H9 (cell line): ENCODE results near the gene MARS1. TPM values are rescaled to one million over a fixed set of nuclear protein-coding genes. Genes with fewer than 3 reads are reported as not detected.
A peak's percentile ranks its signal among the peaks of the same experiment; 100 is the strongest.

Source experiments
- DNase-seq: peaks from one replicate; pipeline ENCODE4 v3.0.0-alpha.2; 2017
- H2AFZ ChIP-seq: one replicate; pipeline ENCODE4 v1.6.1; 2013; ENCODE audit warnings: mild to moderate bottlenecking, low read length, control low read depth, moderate library complexity
- H2AK5ac ChIP-seq: 2 replicates; pipeline ENCODE4 v1.6.1; 2013; ENCODE audit warnings: low read length, control low read depth, mixed read lengths; ENCODE audit not compliant: insufficient read length
- H2BK120ac ChIP-seq: one replicate; pipeline ENCODE4 v1.6.1; 2013; ENCODE audit warnings: low read depth, mild to moderate bottlenecking, low read length, control low read depth, inconsistent platforms; ENCODE audit not compliant: poor library complexity, severe bottlenecking
- H2BK12ac ChIP-seq: 2 replicates; pipeline ENCODE4 v1.6.1; 2013; ENCODE audit warnings: low read length, control low read depth, mixed read lengths, low read depth; ENCODE audit not compliant: insufficient read length
- H2BK15ac ChIP-seq: 2 replicates; pipeline ENCODE4 v1.6.1; 2013; ENCODE audit warnings: low read depth, low read length, control low read depth
- H2BK20ac ChIP-seq: one replicate; pipeline ENCODE4 v1.6.1; 2013; ENCODE audit warnings: low read depth, mild to moderate bottlenecking, low read length, control low read depth, inconsistent platforms; ENCODE audit not compliant: poor library complexity, severe bottlenecking
- H2BK5ac ChIP-seq: 2 replicates; pipeline ENCODE4 v1.6.1; 2013; ENCODE audit warnings: low read length, control low read depth, mixed read lengths; ENCODE audit not compliant: insufficient read length
- H3K14ac ChIP-seq: 2 replicates; pipeline ENCODE4 v1.6.1; 2013; ENCODE audit warnings: low read length, control low read depth; ENCODE audit not compliant: insufficient read depth
- H3K18ac ChIP-seq: 2 replicates; pipeline ENCODE4 v1.6.1; 2013; ENCODE audit warnings: low read depth, mild to moderate bottlenecking, mixed read lengths, low read length, control low read depth; ENCODE audit not compliant: insufficient read length
- H3K23ac ChIP-seq: 2 replicates; pipeline ENCODE4 v1.6.1; 2013; ENCODE audit warnings: low read length, control low read depth, mixed read lengths, low read depth; ENCODE audit not compliant: insufficient read length
- H3K23me2 ChIP-seq: 2 replicates; pipeline ENCODE4 v1.6.1; 2013; ENCODE audit warnings: low read depth, mild to moderate bottlenecking, mixed read lengths, low read length, control low read depth; ENCODE audit not compliant: insufficient read length, poor library complexity, severe bottlenecking
- H3K27ac ChIP-seq: 2 replicates; pipeline ENCODE4 v1.5.1; 2013; ENCODE audit warnings: low read length, control low read depth, mixed read lengths, low read depth; ENCODE audit not compliant: insufficient read length
- H3K27me3 ChIP-seq: 2 replicates; pipeline ENCODE4 v1.6.1; 2013; ENCODE audit warnings: low read length, control low read depth, inconsistent platforms; ENCODE audit not compliant: insufficient read depth
- H3K4ac ChIP-seq: 2 replicates; pipeline ENCODE4 v1.6.1; 2013; ENCODE audit warnings: low read depth, mild to moderate bottlenecking, control low read depth, inconsistent platforms, low read length, moderate library complexity
- H3K4me1 ChIP-seq: 2 replicates; pipeline ENCODE4 v1.6.1; 2013; ENCODE audit warnings: low read length, control low read depth, inconsistent platforms; ENCODE audit not compliant: insufficient read depth
- H3K4me2 ChIP-seq: 2 replicates; pipeline ENCODE4 v1.6.1; 2013; ENCODE audit warnings: low read length, control low read depth, mixed read lengths; ENCODE audit not compliant: insufficient read length, insufficient read depth
- H3K56ac ChIP-seq: 2 replicates; pipeline ENCODE4 v1.6.1; 2013; ENCODE audit warnings: low read depth, mild to moderate bottlenecking, mixed read lengths, low read length, control low read depth; ENCODE audit not compliant: insufficient read length
- H3K79me1 ChIP-seq: 2 replicates; pipeline ENCODE4 v1.6.1; 2013; ENCODE audit warnings: low read depth, mild to moderate bottlenecking, moderate library complexity, low read length, control low read depth, inconsistent platforms; ENCODE audit not compliant: insufficient read depth, poor library complexity, severe bottlenecking
- H3K79me2 ChIP-seq: 2 replicates; pipeline ENCODE4 v1.6.1; 2013; ENCODE audit warnings: low read length, control low read depth, inconsistent platforms; ENCODE audit not compliant: insufficient read depth
- H3K9ac ChIP-seq: 2 replicates; pipeline ENCODE4 v1.6.1; 2013; ENCODE audit warnings: low read length, control low read depth, mixed read lengths; ENCODE audit not compliant: insufficient read length; ENCODE audit errors: extremely low read depth
- H3K9me3 ChIP-seq: one replicate; pipeline ENCODE4 v1.6.1; 2013; ENCODE audit warnings: low read depth, low read length, inconsistent platforms; ENCODE audit not compliant: control insufficient read depth
- H3T11ph ChIP-seq: one replicate; pipeline ENCODE4 v1.6.1; 2013; ENCODE audit warnings: mild to moderate bottlenecking, low read length, control low read depth, inconsistent platforms
- H4K20me1 ChIP-seq: one replicate; pipeline ENCODE4 v1.6.1; 2013; ENCODE audit not compliant: control insufficient read depth, insufficient read length, insufficient read depth
- H4K5ac ChIP-seq: 2 replicates; pipeline ENCODE4 v1.6.1; 2013; ENCODE audit warnings: low read depth, mild to moderate bottlenecking, mixed read lengths, low read length, control low read depth; ENCODE audit not compliant: insufficient read length
- H4K8ac ChIP-seq: replicated peaks from 2 replicates; pipeline ENCODE4 v1.6.1; 2013; ENCODE audit warnings: low read length, control low read depth, mixed read lengths, low read depth; ENCODE audit not compliant: insufficient read length
- H4K91ac ChIP-seq: 2 replicates; pipeline ENCODE4 v1.6.1; 2013; ENCODE audit warnings: low read depth, mild to moderate bottlenecking, moderate library complexity, mixed read lengths, low read length, control low read depth; ENCODE audit not compliant: insufficient read length
- H3K27ac Mint-ChIP-seq, 3 experiments: 2 replicates in 2 of 3; 3 replicates in 1 of 3; pipeline ENCODE4 v1.8.0; 2020 to 2021; ENCODE audit warnings: mixed read lengths in 3 of 3, mild to moderate bottlenecking in 1 of 3, moderate library complexity in 1 of 3
- H3K27me3 Mint-ChIP-seq: 2 replicates; pipeline ENCODE4 v1.8.0; 2021; ENCODE audit warnings: low read depth, mild to moderate bottlenecking, moderate library complexity, mixed read lengths
- H3K36me3 Mint-ChIP-seq, 3 experiments: 2 replicates in 2 of 3; 3 replicates in 1 of 3; pipeline ENCODE4 v1.8.0; 2020 to 2021; ENCODE audit warnings: low read depth in 3 of 3, mixed read lengths in 3 of 3; ENCODE audit not compliant: insufficient read depth in 1 of 3
- H3K4me1 Mint-ChIP-seq, 2 experiments: 2 replicates each; pipeline ENCODE4 v1.8.0; 2020; ENCODE audit warnings: mixed read lengths in 2 of 2
- H3K4me3 Mint-ChIP-seq, 2 experiments: 2 replicates in 1 of 2; 3 replicates in 1 of 2; pipeline ENCODE4 v1.8.0; 2020 to 2021; ENCODE audit warnings: mild to moderate bottlenecking in 2 of 2, mixed read lengths in 2 of 2, moderate library complexity in 1 of 2
- H3K9me3 Mint-ChIP-seq, 2 experiments: 2 replicates in 1 of 2; 3 replicates in 1 of 2; pipeline ENCODE4 v1.8.0; 2020; ENCODE audit warnings: mild to moderate bottlenecking in 2 of 2, mixed read lengths in 2 of 2, moderate library complexity in 1 of 2
- CTCF ChIP-seq: fragments of 200-600 bp; sonication (generic); conservative IDR thresholded peaks from 3 replicates; pipeline ENCODE4 v1.8.0; 2021; ENCODE audit warnings: antibody characterized with exemption, mild to moderate bottlenecking
- WGBS: extraction: QIAGEN DNeasy Blood & Tissue Kit; methylation state at CpG from one replicate; pipeline ENCODE4 v1.1.7; 2013; ENCODE audit warnings: missing lambda C conversion rate, low lambda C conversion rate, mixed read lengths; ENCODE audit not compliant: insufficient read length; ENCODE audit errors: extremely low coverage; 5-methylcytosine and 5-hydroxymethylcytosine counted together
- total RNA-seq: library from RNA; stranded (reverse); gene quantifications from 2 replicates; pipeline ENCODE4 v1.2.1, GENCODE V29; 2021

MARS1 gene
- total RNA-seq, 1 experiment from 2014 or later = 368 TPM

GRCh38 chr12:57498132-57498502 lies 10.2 kb downstream of the MARS1 start:
- no peak overlapping the region for H3K18ac ChIP-seq
- no peak overlapping the region for H3K4me3 Mint-ChIP-seq
- H3K4me1 ChIP-seq = no peaks in the 10 kb centered on the region
- H2AK5ac ChIP-seq = no peak overlapping the region
- H3K14ac ChIP-seq = no peak overlapping the region
- no peak overlapping the region for H2BK5ac ChIP-seq
- H3K4me1 Mint-ChIP-seq = peaks cover 0 to 2% of the 10 kb centered on the region in 2 experiments; a peak in 2 of 4 replicates
- WGBS = no CpG with 5 or more reads among the region's 9 CpGs
- no peaks in the 10 kb centered on the region for H3K9me3 ChIP-seq
- H4K20me1 ChIP-seq = no peaks in the 10 kb centered on the region
- no peaks in the 10 kb centered on the region for H3K27me3 Mint-ChIP-seq
- H2AFZ ChIP-seq = no peak overlapping the region
- no peak overlapping the region for H2BK120ac ChIP-seq
- H3K36me3 Mint-ChIP-seq = peaks cover 72 to 86% (median 77%) of the 10 kb centered on the region in 3 experiments
- H3K4ac ChIP-seq = no peak overlapping the region
- H4K91ac ChIP-seq = no peak overlapping the region
- no peak overlapping the region for H3K23ac ChIP-seq
- no peak overlapping the region for H4K8ac ChIP-seq
- no peaks in the 10 kb centered on the region for H3K79me1 ChIP-seq
- no peak overlapping the region for H3K4me2 ChIP-seq
- H3K27ac ChIP-seq = no peak overlapping the region
- H2BK20ac ChIP-seq = no peak overlapping the region
- peak; percentile 83 for DNase-seq
- no peak overlapping the region for H2BK12ac ChIP-seq
- H4K5ac ChIP-seq = no peak overlapping the region
- H3K23me2 ChIP-seq = no peaks in the 10 kb centered on the region
- no peaks in the 10 kb centered on the region for H3K27me3 ChIP-seq
- peaks cover 0 to 3% of the 10 kb centered on the region in 2 experiments; a peak in 1 of 5 replicates for H3K9me3 Mint-ChIP-seq
- peak; percentile 51 for TF ChIP-seq CTCF
- no peak overlapping the region for H3T11ph ChIP-seq
- H2BK15ac ChIP-seq = no peak overlapping the region
- no peaks in the 10 kb centered on the region for H3K79me2 ChIP-seq
- H3K9ac ChIP-seq = no peak overlapping the region
- H3K56ac ChIP-seq = no peak overlapping the region
- peak overlapping the region in 2 of 3 experiments; percentile 13 to 67; a peak in 4 of 7 replicates for H3K27ac Mint-ChIP-seq
